CD14-positive monocyte (primary cell): ENCODE measurements around the gene DEFB129. TPM values are rescaled to one million over a fixed set of nuclear protein-coding genes. Genes with fewer than 3 reads are reported as not detected.
A peak's percentile ranks its signal among the peaks of the same experiment; 100 is the strongest.

ENCODE experiments used
- DNase-seq, 3 donors: peaks; one replicate each; pipeline ENCODE4 v3.0.0-alpha.2; 2011 to 2022
- H2AFZ ChIP-seq: 2 replicates; pipeline ENCODE4 v1.6.0; 2012; ENCODE audit warnings: mild to moderate bottlenecking, low read depth, low read length, inconsistent platforms; ENCODE audit not compliant: insufficient read depth, poor library complexity, severe bottlenecking
- H3K27ac ChIP-seq, 2 donors: 1 replicate in 1 of 2; 2 replicates in 1 of 2; pipeline ENCODE4 v1.5.1; 2012 to 2013; ENCODE audit warnings: low read length in 2 of 2, control low read depth in 1 of 2, inconsistent platforms in 1 of 2, low read depth in 1 of 2, mild to moderate bottlenecking in 1 of 2
- H3K27me3 ChIP-seq, 2 donors: one replicate each; pipeline versions ENCODE4 v1.6.0 to v1.6.1; 2011 to 2013; ENCODE audit warnings: low read length in 2 of 2; ENCODE audit not compliant: control insufficient read depth in 2 of 2, insufficient read depth in 2 of 2
- H3K36me3 ChIP-seq, 2 donors: replicated peaks in 1 of 2; 1 replicate in 1 of 2; 2 replicates in 1 of 2; pipeline versions ENCODE4 v1.5.1 to v1.6.1; 2012 to 2013; ENCODE audit warnings: low read length in 2 of 2, control low read depth in 1 of 2, inconsistent platforms in 1 of 2, mild to moderate bottlenecking in 1 of 2; ENCODE audit not compliant: insufficient read depth in 2 of 2, control insufficient read depth in 1 of 2
- H3K4me1 ChIP-seq, 2 donors: 1 replicate in 1 of 2; 2 replicates in 1 of 2; pipeline versions ENCODE4 v1.5.1 to v1.6.1; 2012 to 2013; ENCODE audit warnings: low read length in 2 of 2, control low read depth in 1 of 2, inconsistent platforms in 1 of 2, mild to moderate bottlenecking in 1 of 2, moderate library complexity in 1 of 2; ENCODE audit not compliant: insufficient read depth in 2 of 2, control insufficient read depth in 1 of 2
- H3K4me2 ChIP-seq: replicated peaks from 2 replicates; pipeline ENCODE3; 2012; ENCODE audit warnings: low read length, moderate library complexity, mild to moderate bottlenecking; ENCODE audit not compliant: poor library complexity, severe bottlenecking; ENCODE audit errors: extremely low read depth
- H3K4me3 ChIP-seq, 3 experiments: fragments of 200-600 bp in 1 of 3; sonication (generic) in 1 of 3; replicated peaks in 1 of 3; 1 replicate in 2 of 3; 2 replicates in 1 of 3; pipeline ENCODE4 v1.5.1; 2011 to 2013; ENCODE audit warnings: low read length in 3 of 3, mild to moderate bottlenecking in 3 of 3, control low read depth in 2 of 3, low read depth in 2 of 3, inconsistent platforms in 1 of 3, moderate library complexity in 1 of 3
- H3K79me2 ChIP-seq: 2 replicates; pipeline ENCODE4 v1.6.0; 2012; ENCODE audit warnings: mild to moderate bottlenecking, control low read depth, inconsistent platforms, low read length, moderate library complexity; ENCODE audit not compliant: insufficient read depth
- H3K9ac ChIP-seq: 2 replicates; pipeline ENCODE4 v1.6.0; 2017; ENCODE audit warnings: low read length, mild to moderate bottlenecking; ENCODE audit not compliant: insufficient read depth, poor library complexity, severe bottlenecking
- H3K9me3 ChIP-seq, 2 donors: replicated peaks in 1 of 2; 1 replicate in 1 of 2; 2 replicates in 1 of 2; pipeline versions ENCODE4 v1.5.1 to v1.6.1; 2012 to 2013; ENCODE audit warnings: low read length in 2 of 2, control low read depth in 1 of 2; ENCODE audit not compliant: control insufficient read depth in 1 of 2, insufficient read depth in 1 of 2
- H4K20me1 ChIP-seq: 2 replicates; pipeline ENCODE4 v1.6.0; 2012; ENCODE audit warnings: mild to moderate bottlenecking, low read length, control low read depth, moderate library complexity; ENCODE audit not compliant: insufficient read depth
- H3K27ac Mint-ChIP-seq, 7 donors: one replicate each; pipeline ENCODE4 v1.8.0; 2020; ENCODE audit warnings: mild to moderate bottlenecking in 7 of 7, mixed read lengths in 7 of 7, moderate library complexity in 6 of 7, inconsistent platforms in 2 of 7
- H3K27me3 Mint-ChIP-seq, 3 donors: one replicate each; pipeline ENCODE4 v1.8.0; 2021 to 2022; ENCODE audit warnings: low read depth in 3 of 3, mild to moderate bottlenecking in 3 of 3, mixed read lengths in 3 of 3, moderate library complexity in 3 of 3, inconsistent platforms in 1 of 3
- H3K36me3 Mint-ChIP-seq, 2 donors: one replicate each; pipeline ENCODE4 v1.8.0; 2020; ENCODE audit warnings: mixed read lengths in 2 of 2, inconsistent platforms in 1 of 2, mild to moderate bottlenecking in 1 of 2
- H3K4me1 Mint-ChIP-seq: one replicate; pipeline ENCODE4 v1.8.0; 2020; ENCODE audit warnings: mild to moderate bottlenecking, mixed read lengths
- H3K4me3 Mint-ChIP-seq, 2 donors: one replicate each; pipeline ENCODE4 v1.8.0; 2020; ENCODE audit warnings: mild to moderate bottlenecking in 2 of 2, mixed read lengths in 2 of 2, moderate library complexity in 1 of 2
- H3K9me3 Mint-ChIP-seq, 7 donors: one replicate each; pipeline ENCODE4 v1.8.0; 2020 to 2022; ENCODE audit warnings: mixed read lengths in 7 of 7, mild to moderate bottlenecking in 6 of 7, moderate library complexity in 6 of 7, inconsistent platforms in 2 of 7
- WGBS: methylation state at CpG from one replicate; pipeline ENCODE4 v1.1.5; 2013; ENCODE audit warnings: missing lambda C conversion rate; ENCODE audit not compliant: insufficient coverage; 5-methylcytosine and 5-hydroxymethylcytosine counted together
- intact Hi-C, 2 donors: fragments of 100-400 bp; cut with micrococcal nuclease; formaldehyde crosslinking; loops; one replicate each; pipeline versions ENCODE4 v1.15.0 to v1.15.1; 2023
- polyA plus RNA-seq, 3 donors: library from polyadenylated mRNA; depleted of rRNA in 1 of 3; unstranded in 2 of 3; stranded (reverse) in 1 of 3; fragments of 300-500 nt in 2 of 3; fragments of >200 nt in 1 of 3; fragmentation: Illumina TruSeq in 2 of 3; gene quantifications; 1 replicate in 2 of 3; 2 replicates in 1 of 3; pipeline ENCODE4 v1.2.3, GENCODE V29; 2012 to 2021
- TF ChIP-seq, protein P1 (sequence below): fragments of 200-600 bp; IDR thresholded peaks from one replicate; pipeline ENCODE4 v1.8.0; 2022; ENCODE audit warnings: antibody characterized with exemption, mild to moderate bottlenecking

Gene DEFB129
- polyA plus RNA-seq, 3 donors, result not detected

DNA sequence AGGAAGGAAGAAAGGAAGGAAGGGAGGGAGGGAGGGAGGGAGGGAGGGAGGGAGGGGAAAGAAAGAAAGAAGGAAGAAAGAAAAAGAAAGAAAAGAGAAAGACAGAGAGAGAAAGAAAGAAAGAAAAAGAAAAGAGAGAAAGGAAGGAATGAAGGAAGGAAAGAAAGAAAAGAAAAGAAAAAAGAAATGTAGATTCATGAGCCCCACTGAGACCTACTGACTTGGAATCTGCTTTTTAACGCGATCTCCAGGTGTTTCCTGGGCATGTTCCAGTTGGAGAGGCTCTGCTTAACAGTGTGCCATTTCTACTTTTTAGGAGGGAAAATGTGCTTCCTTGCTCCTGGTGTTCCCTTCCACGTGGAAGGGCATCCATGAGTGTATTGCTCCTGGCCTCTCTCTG lies 46.8 kb downstream of the DEFB129 start:
- no peaks in the 10 kb centered on the region for H3K4me1 Mint-ChIP-seq
- no peaks in the 10 kb centered on the region for H3K27me3 Mint-ChIP-seq
- TF ChIP-seq, protein P1, sequence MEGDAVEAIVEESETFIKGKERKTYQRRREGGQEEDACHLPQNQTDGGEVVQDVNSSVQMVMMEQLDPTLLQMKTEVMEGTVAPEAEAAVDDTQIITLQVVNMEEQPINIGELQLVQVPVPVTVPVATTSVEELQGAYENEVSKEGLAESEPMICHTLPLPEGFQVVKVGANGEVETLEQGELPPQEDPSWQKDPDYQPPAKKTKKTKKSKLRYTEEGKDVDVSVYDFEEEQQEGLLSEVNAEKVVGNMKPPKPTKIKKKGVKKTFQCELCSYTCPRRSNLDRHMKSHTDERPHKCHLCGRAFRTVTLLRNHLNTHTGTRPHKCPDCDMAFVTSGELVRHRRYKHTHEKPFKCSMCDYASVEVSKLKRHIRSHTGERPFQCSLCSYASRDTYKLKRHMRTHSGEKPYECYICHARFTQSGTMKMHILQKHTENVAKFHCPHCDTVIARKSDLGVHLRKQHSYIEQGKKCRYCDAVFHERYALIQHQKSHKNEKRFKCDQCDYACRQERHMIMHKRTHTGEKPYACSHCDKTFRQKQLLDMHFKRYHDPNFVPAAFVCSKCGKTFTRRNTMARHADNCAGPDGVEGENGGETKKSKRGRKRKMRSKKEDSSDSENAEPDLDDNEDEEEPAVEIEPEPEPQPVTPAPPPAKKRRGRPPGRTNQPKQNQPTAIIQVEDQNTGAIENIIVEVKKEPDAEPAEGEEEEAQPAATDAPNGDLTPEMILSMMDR, result no peak
- Histone ChIP-seq H3K4me1 (peaks cover 0 to 6% of the 10 kb centered on the region in 2 donors), H4K20me1 (no peaks in the 10 kb centered on the region), H2AFZ (no peak overlapping the region), H3K4me3 (no peak overlapping the region), H3K4me2 (no peak overlapping the region), H3K27ac (no peak overlapping the region), H3K27me3 (no peaks in the 10 kb centered on the region), H3K79me2 (no peaks in the 10 kb centered on the region), H3K9ac (no peak overlapping the region), H3K9me3 (no peaks in the 10 kb centered on the region), H3K36me3 (peaks cover 10 to 12% of the 10 kb centered on the region in 2 donors)
- H3K36me3 Mint-ChIP-seq, result peaks cover 19 to 29% of the 10 kb centered on the region in 2 donors
- H3K9me3 Mint-ChIP-seq, result peaks cover 0 to 3% (median 2%) of the 10 kb centered on the region in 7 donors
- DNase-seq, result no peak
- H3K27ac Mint-ChIP-seq, result no peak overlapping the region
- WGBS, result 61% methylated on average over 2 of the region's 3 CpGs
- H3K4me3 Mint-ChIP-seq, result no peak overlapping the region
- intact Hi-C loops, result no loop called here

DNA sequence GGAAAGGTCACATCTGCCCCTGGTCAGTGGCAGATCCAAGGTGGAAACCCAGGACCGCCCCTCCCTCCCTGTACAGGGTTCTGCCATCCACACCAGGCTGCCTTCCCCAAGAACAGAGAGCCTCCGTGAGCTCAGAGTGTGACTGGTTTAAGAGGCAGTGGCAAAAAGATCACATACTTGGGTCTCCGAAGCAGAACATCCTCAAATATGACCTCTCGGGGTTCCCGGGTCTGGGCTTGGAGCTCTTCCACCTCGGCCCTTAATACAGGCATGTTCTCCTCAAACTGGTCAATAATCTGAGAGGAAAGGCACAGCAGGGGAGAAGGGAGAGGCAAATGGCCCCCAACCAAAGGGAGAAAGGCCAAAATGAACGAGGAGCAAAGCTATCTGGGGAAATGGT lies 48.7 kb downstream of the DEFB129 start:
- H3K4me1 Mint-ChIP-seq, result no peaks in the 10 kb centered on the region
- no peak overlapping the region for H3K9ac ChIP-seq
- no peak overlapping the region for H2AFZ ChIP-seq
- H3K27ac ChIP-seq, result no peak overlapping the region
- no peak overlapping the region for H3K4me3 ChIP-seq
- H3K4me1 ChIP-seq, result peaks cover 0 to 6% of the 10 kb centered on the region in 2 donors
- TF ChIP-seq, protein P1, result no peak
- H4K20me1 ChIP-seq, result no peaks in the 10 kb centered on the region
- H3K36me3 Mint-ChIP-seq, result peaks cover 19 to 30% of the 10 kb centered on the region in 2 donors
- 96% methylated on average over 4 of the region's 7 CpGs for WGBS
- no peaks in the 10 kb centered on the region for H3K79me2 ChIP-seq
- intact Hi-C loops, result no loop called here
- peaks cover 0 to 3% (median 2%) of the 10 kb centered on the region in 7 donors for H3K9me3 Mint-ChIP-seq
- peak overlapping the region in 1 of 7 donors; percentile 34 for H3K27ac Mint-ChIP-seq
- no peak for DNase-seq
- no peak overlapping the region for H3K4me2 ChIP-seq
- H3K9me3 ChIP-seq, result no peaks in the 10 kb centered on the region
- H3K4me3 Mint-ChIP-seq, result no peak overlapping the region
- no peaks in the 10 kb centered on the region for H3K27me3 ChIP-seq
- H3K36me3 ChIP-seq, result peaks cover 10 to 12% of the 10 kb centered on the region in 2 donors
- H3K27me3 Mint-ChIP-seq, result no peaks in the 10 kb centered on the region
